ENCODE measurements around the gene CEP85L.

GRCh38 chr6:118630923-118631322 lies 20.5 kb downstream of the CEP85L start:
- TF ChIP-seq CTCF (IDR thresholded peaks at IDR 0.05) (no peak), ZFX (IDR thresholded peaks at IDR 0.05; ENCODE audit: borderline replicate concordance) (no peak)
